GM18499 (cell line): ENCODE results near the gene GRAMD1B.

Experiments used
- ATAC-seq: cut with Tn5 transposase; IDR thresholded peaks from one replicate; pipeline ENCODE4 v1.9.1; 2021; ENCODE audit warnings: moderate number of reproducible peaks; ENCODE audit not compliant: insufficient read depth, unreplicated experiment

Gene GRAMD1B

DNA sequence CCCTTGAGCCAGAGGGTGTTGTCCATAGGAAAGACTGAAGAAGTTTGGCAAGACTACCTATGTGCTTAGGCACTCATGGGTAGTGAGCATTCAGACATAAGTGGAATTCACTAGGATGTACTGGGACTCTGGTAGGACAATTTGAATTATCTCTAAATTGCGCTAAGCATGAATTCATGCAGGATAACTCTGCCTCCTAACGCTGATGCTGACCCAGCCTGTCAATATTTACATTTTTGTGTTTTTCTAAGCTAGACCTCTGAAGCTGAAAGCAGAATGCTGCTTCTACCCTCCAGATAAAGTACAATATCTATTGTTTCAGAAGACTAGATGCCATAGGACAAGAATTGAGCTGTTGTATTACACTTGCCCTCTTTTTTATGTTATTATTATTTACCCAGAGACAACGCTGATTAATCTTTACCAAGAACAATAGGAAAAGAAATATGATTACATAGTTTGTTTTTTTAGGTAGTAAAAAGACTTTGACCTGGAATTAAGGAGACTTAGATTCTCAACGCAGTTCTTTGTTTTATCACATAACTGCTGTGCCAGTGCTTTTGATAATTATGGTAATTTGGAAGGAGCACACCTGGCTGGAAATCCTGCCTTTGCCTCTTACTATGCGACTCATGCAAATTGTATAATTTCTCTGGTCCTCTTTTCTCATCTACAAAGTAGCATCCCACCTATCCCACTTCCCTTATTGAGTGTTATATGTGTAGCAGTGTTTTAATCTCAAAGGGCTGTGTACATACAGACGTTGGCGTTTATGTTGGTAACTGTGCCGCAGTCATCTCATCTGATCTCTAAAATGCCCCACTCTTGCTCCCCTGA lies 21.2 kb upstream of the GRAMD1B start:
- no peak for ATAC-seq

DNA sequence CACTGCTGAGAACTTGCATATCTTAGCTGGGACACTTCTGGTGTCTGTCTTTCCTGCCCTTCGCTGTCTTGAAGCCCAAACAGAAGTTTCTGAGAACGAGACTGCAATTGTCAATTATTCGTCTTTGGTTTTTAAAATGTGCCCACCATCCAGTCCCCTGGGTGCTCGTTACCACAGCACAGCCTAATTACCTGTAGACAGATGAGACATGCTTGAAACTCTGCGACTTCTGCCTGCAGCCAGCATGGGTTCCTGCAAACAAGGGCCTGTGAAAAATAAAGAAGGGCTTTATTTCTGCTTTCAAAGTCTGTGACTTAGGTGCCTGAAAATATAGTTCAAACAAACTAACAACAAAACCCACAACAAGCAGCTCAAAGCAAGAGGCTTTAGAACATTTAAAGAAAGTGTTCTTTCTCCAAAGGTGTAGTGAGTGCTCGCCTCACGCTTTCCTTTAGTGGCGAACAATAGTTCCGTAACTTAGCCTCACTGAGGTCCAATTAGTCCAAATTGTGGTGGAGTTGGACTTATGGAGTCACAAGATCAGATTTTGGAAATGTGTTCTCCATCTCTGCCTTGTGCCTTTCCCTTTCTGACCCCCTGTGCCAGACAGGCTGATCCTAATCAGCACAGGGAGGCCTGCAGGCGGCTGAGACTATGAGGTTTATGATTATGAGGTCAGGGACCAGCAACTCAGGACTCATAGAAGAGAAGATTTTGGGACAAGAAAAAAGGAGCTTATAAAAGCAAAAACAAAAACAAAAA lies 20.4 kb upstream of the GRAMD1B start:
- no peak for ATAC-seq

DNA sequence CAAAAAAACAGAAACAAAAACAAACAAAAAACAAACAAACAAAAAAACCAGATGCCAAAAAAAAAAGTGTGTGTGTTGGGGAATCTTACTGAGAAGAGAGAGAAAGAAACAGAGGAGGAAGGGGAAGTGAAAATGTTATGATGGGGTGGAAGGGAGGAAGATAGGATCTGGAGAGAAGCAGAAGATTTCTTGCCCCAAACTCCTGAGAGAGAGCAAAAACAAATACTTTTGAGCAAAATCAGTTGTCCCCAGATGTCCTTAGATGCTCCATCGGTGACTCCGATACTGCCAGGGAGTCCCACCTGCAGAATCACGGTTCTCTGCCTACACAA lies 19.9 kb upstream of the GRAMD1B start:
- no peak for ATAC-seq

DNA sequence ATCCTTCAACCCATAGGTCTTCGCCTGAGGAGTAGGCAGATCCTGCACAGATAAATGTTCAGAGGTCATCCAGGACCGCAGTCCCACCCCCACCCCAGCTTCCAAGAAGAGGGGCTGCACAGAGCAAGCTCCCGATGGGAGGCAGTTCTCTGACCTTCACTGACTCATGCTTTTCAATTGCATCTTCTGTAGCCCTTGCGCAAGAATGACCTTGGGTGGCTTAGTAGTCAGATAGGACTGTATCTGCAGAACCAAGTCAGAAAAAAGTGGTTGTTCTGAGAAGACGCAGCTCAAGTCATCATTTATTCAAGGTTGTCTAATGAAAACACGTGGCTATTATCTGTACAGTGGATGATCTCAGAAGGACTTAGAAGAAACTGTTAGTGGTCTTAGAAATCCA lies 16.4 kb upstream of the GRAMD1B start:
- ATAC-seq: no peak

DNA sequence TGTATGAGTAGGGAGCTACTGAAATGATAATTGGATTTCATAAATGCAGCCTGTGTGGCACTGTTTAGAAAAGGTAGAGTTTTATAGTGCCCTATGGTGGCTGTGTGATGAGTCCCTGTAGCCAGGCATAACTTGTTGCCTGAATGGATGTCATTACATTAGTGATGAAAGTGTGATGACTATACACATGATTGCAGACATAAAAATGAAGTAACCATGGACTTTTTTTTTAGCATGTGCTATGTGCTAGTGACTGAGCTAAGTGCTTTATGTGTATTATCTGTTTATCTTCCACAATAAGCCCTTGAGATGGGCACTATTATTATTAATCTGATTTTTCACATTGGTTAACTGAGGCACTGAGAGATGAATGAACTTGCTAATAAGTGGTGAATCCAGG lies 13.5 kb upstream of the GRAMD1B start:
- no peak for ATAC-seq

DNA sequence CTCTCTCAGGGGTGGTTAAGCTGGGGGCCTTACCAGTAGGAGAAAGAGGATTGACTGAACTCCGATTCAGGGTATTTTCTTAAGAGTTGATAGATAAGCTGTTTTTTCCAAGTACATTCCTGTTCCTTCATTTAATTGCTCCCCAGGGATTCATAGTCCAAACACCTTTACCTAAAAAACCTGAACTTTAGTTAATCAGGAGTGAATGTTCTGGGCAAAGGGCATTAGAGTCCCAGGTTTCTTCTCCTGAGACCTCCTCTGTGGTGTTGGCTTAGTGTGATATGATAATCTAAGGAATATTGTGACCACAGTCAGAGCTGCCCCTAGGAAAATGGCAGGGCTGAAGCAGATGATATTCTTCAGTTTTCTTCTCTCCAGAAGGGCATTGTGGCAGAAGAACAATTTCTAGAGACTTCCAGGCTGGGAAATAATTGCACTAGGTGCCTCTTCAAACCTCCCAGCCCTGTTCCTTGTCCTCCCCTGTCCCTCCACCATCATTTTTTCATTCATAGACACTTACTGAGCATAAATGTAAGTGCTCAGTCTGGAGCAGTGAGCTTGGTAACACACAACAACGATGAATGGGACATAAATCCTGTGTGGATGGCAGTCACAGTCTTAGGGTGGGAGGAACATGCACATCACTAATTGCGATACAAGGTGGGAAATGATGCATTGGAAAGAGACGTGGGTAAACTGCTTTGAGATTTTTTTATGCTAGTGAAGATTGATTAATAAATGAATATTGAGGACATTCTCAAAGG lies 11.5 kb upstream of the GRAMD1B start:
- no peak for ATAC-seq

DNA sequence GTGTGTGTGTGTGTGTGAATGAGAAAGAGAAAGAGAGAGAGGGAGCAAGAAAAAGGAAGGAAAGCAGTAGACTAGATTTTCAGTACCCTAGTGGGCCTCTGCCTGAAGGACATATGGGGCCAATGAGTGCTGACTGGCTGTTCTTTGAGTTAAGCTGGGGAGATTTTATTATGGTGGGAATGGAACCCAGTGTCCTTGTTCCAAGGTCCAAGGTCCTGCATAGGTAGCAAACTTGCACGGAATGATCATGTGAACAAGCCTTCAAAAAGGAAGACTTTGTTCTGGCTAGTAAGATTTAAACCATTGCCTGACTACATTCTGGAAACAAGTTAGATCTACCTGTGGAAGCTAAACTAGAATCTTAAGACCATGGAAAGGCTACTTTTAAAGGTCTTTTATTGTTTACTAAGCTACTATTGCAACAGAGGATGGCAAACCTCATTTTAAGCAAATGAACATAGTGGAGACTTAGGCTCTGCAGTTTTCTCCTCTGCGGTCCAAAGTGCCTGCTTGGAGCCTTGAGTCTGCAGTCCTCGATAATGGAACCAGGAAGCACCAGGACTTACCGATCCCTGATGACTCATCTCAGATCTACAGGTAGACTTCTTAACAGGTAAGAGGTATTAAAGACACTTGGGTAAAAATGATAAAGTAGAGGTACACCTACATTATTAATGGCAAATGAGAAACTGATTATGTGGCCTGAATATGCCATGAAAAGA lies 10.2 kb upstream of the GRAMD1B start:
- no peak for ATAC-seq

DNA sequence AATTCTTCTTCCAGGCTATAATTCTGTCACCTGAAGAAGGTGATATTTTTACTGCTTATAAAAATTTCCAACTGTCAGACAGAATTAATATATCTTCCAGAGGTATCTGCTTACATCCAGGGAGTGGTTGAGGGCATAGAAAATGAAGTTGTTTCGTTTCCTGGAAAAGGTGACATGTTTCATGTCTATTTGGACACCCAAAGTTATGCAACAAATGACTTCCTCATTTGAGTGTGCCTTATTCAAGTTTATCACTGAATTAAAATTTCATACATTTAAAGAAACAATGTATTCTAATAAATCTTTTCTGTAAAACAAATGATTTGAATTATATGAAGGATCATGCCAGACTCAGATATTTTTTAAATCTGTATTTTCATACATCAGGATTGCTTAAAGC lies 8.5 kb upstream of the GRAMD1B start:
- ATAC-seq: no peak

DNA sequence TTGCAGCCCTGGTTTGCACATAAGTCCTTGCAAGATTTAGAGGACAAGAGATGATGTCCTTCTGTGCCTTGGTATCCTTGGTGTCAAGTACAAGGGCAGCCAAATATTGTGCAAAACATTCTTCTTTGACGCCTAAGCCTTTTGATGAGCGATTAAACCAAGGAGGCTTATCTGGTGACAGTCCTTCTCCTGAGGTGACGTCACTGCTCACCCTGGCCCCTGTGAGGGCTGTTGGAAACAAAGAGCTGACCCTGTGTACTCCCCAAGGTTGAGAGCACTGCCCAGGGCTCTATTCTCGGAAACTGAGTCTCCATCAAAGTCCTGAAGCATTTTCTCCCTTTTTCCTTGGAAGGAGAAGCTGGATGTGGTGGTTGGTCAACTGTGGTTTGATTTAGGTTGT lies 4.7 kb upstream of the GRAMD1B start:
- ATAC-seq: no peak

DNA sequence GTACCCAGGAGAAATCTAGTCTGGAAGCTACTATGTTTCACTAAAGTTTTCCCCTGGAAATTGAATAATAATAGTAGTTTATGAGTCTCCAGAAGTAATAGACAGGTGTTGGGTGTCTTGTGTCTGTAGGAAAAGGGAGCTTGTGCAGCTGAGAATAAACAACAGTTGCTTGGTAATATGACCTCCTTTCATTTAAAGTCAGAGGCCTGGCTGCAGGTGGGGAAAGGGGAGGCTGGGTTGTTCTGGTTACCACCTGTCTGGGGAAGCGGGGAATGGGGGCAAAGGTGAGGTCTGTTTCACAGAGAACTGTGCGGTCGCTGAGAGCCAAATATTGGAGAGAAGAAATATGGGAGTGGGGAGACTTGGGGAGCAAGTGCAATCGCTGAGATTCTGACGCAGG lies 3.3 kb upstream of the GRAMD1B start:
- ATAC-seq: no peak

DNA sequence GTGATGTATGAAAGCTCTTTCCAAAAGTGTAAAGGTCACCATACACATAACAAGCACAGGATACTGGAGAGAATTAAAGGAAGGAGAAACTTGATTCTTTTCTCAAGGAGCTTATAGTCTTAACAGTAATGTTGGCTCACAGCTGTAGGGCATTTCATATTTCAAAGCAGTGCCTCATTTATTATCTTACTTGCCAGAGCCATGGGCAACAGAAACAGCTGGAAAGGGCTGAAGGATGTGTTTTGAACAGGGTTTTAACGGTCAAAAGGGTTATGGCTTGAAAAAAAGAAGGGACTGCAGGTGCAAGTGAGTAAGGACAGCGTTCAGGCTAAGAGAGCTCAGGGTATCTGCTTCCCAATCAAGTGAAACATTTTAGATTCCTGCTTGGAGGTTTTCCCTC lies 2.7 kb upstream of the GRAMD1B start:
- no peak for ATAC-seq

DNA sequence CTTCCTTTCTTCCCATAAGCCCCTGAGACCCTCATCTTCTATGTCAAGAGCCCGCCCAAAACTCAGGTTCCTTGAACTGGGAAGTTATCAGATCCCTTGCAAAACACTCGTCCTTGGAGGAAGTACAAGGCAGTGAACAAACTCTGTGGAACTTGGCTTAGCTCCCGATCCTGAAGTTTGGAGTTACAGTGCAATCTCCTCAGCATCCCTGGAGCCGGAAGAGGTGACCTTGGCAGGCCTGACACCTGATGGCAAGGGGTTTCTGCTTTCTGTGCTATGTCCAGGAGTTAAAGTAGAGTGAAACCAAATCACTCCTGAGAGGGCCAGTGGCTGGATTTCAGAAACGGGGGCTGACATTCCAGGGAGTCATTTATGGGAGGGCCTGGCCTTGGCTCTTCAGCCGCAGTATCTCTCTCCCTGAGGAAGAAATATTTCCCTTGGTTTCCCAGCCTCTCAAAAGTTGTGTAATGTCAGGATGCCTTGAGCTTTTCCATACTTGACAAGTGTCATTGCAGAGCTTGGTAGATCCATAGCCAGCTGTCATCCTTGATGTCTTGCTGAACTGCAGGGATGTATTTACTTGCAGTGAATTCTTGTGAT lies 1.9 kb upstream of the GRAMD1B start:
- ATAC-seq: no peak

DNA sequence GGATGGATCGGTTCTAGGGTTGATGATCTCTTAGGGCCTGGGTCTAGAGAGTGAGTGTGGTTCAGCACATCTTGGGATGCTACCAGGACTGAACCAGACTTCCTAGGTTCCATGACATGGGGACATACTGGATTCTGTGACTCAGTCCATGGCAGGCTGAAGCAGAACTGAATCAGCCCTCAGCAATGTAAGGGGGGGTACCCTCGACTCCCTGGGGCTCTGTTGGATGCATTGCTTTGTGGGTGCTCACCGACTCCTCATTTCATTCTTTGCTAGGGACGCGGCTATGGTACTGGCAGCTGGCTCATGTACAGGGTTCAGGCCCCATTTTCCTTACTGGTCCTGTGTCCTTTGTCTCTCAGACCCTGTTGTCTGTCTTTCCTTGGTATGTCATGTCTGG lies 733 bp upstream of the GRAMD1B start:
- no peak for ATAC-seq

DNA sequence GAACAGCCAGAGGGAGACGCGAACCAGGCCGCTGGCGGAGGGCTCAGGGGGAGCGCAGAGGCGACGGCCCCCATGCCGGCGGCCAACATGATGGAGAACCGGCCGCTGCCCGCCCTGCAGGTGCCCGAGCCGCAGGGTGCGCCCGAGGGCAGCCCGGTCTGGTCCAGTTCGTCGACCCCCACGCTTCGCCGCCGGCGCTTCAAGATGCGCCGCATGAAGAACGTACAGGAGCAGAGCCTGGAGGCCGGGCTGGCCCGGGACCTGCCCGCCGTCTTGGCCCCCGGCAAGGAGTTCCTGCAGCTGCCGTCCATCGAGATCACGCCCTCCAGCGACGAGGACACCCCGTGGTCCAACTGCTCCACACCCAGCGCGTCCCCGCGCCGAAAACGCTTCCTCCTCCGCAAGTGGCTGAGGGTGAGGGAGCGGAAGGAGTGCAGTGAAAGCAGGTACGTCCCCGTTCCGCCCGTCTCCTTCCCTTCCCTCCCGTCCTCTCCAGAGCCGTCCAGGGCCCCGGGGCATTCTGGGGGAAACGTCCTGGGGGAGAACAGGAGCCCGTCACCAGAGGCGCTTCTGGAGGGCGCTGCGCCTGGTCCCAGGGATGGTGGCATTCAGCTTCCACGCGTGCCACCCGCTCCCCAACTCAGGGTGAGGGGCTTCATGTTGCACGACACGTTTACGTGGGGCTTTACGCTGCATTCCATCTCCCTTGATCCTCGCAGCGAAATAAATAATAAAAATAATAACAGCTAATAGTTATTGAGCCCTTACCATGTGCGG lies 840 bp downstream of the GRAMD1B start:
- no peak for ATAC-seq

DNA sequence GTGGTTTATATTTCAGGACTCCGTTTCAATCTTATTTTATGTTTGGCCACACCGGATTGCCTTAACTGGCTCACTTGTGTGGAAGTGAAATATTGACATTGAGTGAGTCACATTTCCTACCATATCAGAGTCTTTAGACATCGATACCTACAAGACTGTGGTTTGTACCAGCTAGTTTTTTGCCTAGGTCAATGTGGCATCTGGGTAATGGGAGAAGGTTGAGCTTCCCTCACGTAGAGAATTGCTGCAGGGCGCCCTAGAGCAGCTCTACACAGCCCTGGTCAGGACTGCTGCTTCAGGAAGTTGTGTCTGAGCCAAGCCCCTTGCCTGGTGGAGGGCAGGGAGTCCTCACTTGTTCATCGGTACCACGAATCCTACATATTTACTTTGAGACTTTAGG lies 1.6 kb downstream of the GRAMD1B start:
- no peak for ATAC-seq

DNA sequence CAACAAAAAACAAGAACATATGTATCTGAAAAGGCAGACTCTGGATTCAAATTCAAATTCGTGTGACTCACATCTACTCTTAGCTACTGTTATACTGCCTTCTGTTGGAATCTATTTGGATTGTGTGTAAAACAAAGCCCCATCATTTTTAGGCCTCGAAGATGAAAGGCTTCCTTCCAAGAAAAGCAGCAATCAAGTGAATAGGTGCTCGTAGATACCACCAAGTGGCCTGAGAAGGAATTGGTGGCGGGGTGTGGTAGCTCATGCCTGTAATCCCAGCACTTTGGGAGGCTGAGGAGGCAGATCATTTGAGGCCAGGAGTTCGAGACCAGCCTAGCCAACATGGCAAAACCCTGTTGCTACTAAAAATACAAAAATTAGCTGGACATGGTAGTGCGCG lies 4.2 kb downstream of the GRAMD1B start:
- no peak for ATAC-seq

DNA sequence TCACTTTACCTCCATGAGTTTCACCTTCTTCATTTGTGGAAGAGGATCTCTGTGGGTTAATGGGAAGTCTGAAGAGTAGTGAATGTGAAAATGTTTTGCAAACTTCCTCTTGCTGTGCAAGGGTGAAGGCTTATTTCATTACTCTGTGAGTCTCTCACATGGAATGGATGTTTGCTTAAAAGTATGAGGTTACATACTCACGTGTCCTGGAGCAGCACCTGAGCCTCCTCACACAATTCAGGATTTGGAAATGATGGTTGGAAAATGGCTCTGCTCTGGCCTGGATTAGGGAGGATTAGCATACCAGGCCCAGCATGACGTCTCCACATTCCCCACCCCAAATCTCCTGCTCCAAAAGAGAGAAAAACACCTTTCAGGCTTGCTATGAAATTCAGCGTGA lies 4.8 kb downstream of the GRAMD1B start:
- ATAC-seq: no peak

DNA sequence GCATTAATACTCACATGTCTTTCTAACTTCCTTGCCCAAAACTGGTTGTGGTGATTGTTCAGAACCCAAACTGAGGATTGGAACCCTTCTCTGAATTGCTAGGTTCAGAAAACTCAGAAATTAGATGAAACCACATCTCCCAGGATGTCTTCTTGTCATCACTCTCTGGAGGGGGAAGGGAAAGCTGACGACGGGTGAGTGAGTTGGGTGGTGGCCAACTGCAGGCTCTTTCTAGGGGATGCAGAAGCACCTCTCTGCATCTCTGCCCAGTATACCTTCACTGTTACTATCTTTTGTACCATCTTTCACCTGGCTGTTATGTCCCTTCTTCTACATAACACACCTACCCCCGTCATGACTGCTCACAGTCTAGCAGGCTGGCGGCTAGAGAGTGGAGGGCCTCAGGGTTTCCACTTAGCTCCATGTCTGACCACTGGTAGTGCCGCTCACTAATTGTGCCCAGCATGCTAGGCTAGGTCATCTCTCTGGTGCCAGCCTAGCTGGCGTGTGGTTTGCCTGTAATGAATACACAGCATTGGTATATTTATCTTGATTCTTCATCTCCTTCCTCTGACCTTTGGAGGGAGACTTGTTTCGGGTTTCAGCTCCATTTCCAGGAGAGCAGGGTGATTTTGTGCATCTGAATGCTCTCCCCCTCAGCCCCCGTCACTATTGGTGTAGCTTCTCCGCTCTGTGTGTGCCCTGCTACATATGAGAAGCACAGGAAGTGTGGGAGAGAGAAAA lies 7.3 kb downstream of the GRAMD1B start:
- ATAC-seq: no peak

DNA sequence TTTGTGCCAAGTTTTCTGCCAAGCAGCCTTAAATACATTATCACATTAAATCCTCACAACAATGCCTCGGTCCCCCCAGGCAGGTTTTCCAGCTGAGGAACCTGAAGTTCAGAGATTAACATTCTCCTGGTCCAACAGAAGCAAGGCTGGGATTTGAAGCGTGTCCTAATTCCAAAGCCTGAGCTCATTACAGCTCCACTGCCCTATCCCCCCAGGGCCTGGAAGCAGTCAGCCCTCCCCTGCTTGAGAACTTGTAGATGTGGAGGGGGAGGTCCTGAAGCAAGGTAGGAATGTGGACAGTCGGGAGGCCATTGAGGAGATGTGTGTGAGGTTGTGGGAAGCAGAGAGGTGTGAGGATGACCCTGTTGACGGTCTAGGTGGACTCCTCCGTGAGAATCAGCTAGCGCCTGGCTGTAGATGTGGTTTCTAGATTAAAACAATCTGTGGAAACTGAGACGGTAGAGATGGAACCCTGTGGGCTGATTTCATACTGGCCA lies 8.1 kb downstream of the GRAMD1B start:
- no peak for ATAC-seq
